ENCODE data around the gene CCBE1. TPM values are rescaled to one million over a fixed set of nuclear protein-coding genes. Genes with fewer than 3 reads are reported as not detected.
A peak's percentile ranks its signal among the peaks of the same experiment; 100 is the strongest.
"Not testable (repeated sequence)": the region's sequence is repeated elsewhere in the genome, so short reads cannot be mapped to it uniquely, and the experiment has no call there.

The CCBE1 gene
- total RNA-seq, 2 donors from 2014 or later: 1.00 to 2.9 TPM

DNA sequence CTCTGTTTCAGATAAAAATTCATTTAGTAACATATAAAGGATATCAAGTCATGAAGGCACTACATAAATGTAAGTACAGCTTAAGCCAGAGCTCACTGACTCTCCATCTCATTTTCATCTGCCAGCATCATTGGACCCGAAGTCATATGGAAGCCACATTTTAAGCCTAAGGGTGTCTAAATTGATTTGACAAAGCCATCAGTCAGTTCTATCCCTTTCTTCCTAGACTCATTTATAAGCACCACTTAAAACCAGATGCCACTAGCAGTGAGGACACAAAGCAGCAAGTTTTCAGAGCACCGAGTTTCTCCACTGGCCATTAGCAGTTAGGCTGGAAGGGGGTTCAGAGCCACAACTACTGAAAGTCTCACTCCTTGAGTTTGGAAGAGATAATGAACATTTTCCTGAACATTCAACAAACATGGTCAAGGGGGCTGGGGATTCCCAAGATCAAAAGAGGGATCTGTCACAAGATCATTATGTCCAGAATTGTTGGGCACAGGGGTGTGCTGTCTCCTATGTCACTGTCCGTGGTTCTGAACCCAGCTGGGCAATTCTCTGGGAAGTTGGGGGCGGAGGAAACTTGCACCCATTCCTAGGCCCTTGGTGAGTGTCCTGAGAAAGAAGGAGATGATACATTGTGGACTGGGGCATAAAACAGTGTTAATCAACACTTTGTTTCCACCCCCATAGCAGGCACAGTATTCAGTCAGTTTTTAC is 179.6 kb downstream of the CCBE1 start:
- Histone ChIP-seq H3K9ac (ENCODE audit: extremely low read depth, low read length, poor library complexity, severe bottlenecking) (no peak overlapping the region), H3K27ac (ENCODE audit: low read depth, low read length) (no peak overlapping the region), H3K36me3 (ENCODE audit: control insufficient read depth, insufficient read depth, low read length) (no peaks in the 10 kb centered on the region), H3K4me1 (ENCODE audit: control insufficient read depth, insufficient read depth, low read length) (peaks cover 7% of the 10 kb centered on the region), H3K27me3 (ENCODE audit: control insufficient read depth, insufficient read depth, low read length, poor library complexity, severe bottlenecking) (peaks cover 66% of the 10 kb centered on the region), H3K4me3 (ENCODE audit: low read length) (no peak overlapping the region), H3K9me3 (ENCODE audit: control insufficient read depth, low read length) (no peaks in the 10 kb centered on the region)
- 84 to 100% methylated on average over 2 to 4 of the region's 4 CpGs for WGBS, 2 experiments (ENCODE audit: insufficient coverage in 1 of 2, insufficient read length in 1 of 2)
- Mint-ChIP-seq H3K4me3 (no peak overlapping the region), H3K36me3 (ENCODE audit: low read depth) (no peaks in the 10 kb centered on the region), H3K27me3 (ENCODE audit: insufficient read depth) (peaks cover 47% of the 10 kb centered on the region), H3K27ac (no peak overlapping the region), H3K4me1 (peaks cover 22% of the 10 kb centered on the region), H3K9me3 (no peaks in the 10 kb centered on the region)
- TF ChIP-seq, protein P1, sequence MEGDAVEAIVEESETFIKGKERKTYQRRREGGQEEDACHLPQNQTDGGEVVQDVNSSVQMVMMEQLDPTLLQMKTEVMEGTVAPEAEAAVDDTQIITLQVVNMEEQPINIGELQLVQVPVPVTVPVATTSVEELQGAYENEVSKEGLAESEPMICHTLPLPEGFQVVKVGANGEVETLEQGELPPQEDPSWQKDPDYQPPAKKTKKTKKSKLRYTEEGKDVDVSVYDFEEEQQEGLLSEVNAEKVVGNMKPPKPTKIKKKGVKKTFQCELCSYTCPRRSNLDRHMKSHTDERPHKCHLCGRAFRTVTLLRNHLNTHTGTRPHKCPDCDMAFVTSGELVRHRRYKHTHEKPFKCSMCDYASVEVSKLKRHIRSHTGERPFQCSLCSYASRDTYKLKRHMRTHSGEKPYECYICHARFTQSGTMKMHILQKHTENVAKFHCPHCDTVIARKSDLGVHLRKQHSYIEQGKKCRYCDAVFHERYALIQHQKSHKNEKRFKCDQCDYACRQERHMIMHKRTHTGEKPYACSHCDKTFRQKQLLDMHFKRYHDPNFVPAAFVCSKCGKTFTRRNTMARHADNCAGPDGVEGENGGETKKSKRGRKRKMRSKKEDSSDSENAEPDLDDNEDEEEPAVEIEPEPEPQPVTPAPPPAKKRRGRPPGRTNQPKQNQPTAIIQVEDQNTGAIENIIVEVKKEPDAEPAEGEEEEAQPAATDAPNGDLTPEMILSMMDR (conservative IDR thresholded peaks at IDR 0.05): no peak
- peak; percentile 84 for DNase-seq

DNA sequence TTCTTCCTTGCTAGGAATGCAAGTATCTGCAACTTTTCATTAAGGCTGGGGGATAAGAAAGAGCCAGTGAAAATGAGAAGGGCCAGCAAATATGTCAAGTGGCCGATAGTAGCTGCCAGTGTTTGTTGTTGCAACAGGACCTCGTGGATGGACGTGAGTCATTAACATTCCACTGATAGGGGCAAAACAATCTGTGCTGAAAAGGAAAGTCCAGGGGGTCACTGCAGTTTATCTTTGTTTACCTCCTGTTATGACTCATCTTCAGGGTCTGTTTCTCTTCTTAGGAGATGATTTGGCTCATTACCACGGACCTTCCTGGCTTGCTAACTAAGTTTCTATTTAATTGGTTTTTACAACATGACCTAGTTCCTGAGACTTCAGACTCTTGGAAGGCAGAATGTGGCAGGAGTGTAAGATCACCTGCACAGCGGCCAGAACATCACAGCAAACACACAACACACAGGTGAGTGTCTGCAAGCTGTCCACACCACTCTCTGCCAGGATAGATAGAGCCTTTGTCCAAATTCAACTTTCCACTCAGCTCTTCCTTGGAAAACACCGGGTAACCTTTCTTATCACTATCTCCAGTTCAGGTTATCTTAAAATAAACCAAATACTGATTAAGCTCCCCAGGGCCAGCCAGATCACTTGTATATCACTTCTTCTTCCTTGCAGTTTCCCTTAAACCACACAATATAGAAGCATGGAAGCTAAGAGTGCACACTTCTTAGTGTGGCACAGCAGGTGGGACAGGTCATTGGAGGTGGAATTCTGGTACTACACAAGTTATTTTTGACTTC is 180.7 kb downstream of the CCBE1 start:
- no peak overlapping the region for H3K27ac ChIP-seq (ENCODE audit: low read depth, low read length)
- H3K4me1 ChIP-seq (ENCODE audit: control insufficient read depth, insufficient read depth, low read length): peaks cover 7% of the 10 kb centered on the region
- no peaks in the 10 kb centered on the region for H3K9me3 Mint-ChIP-seq
- no peaks in the 10 kb centered on the region for H3K36me3 ChIP-seq (ENCODE audit: control insufficient read depth, insufficient read depth, low read length)
- peaks cover 57% of the 10 kb centered on the region for H3K27me3 Mint-ChIP-seq (ENCODE audit: insufficient read depth)
- H3K36me3 Mint-ChIP-seq (ENCODE audit: low read depth): no peaks in the 10 kb centered on the region
- TF ChIP-seq, protein P1 (conservative IDR thresholded peaks at IDR 0.05): no peak
- no peak overlapping the region for H3K4me3 Mint-ChIP-seq
- DNase-seq: peak; percentile 76
- no peaks in the 10 kb centered on the region for H3K9me3 ChIP-seq (ENCODE audit: control insufficient read depth, low read length)
- no peak overlapping the region for H3K4me3 ChIP-seq (ENCODE audit: low read length)
- peak overlapping the region; percentile 93 for H3K27ac Mint-ChIP-seq
- peaks cover 22% of the 10 kb centered on the region for H3K4me1 Mint-ChIP-seq
- 17 to 19% methylated on average over 5 to 6 of the region's 6 CpGs for WGBS, 2 experiments (ENCODE audit: insufficient coverage in 1 of 2, insufficient read length in 1 of 2)
- peaks cover 77% of the 10 kb centered on the region for H3K27me3 ChIP-seq (ENCODE audit: control insufficient read depth, insufficient read depth, low read length, poor library complexity, severe bottlenecking)
- H3K9ac ChIP-seq (ENCODE audit: extremely low read depth, low read length, poor library complexity, severe bottlenecking): peak overlapping the region; percentile 54

DNA sequence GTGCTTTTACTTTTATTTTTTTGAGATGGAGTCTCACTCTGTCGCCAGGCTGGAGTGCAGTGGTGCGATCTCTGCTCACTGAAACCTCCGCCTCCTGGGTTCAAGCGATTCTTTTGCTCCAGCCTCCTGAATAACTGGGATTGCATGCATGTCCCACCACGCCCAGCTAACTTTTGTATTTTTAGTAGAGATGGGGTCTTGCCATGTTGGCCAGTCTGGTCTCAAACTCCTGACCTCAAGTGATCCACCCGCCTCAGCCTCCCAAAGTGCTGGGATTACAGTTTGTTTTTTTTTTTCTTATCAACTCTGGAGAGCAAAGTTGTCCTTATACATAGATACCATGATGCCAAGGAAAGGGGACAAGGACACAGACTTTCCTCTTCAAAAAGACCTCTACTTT is 181.3 kb downstream of the CCBE1 start:
- Mint-ChIP-seq H3K27me3 (ENCODE audit: insufficient read depth) (peaks cover 56% of the 10 kb centered on the region), H3K27ac (peak overlapping the region; percentile 93), H3K4me1 (peaks cover 22% of the 10 kb centered on the region)
- not testable (repeated sequence) for DNase-seq; H3K4me3 Mint-ChIP-seq; H3K4me1 ChIP-seq (ENCODE audit: control insufficient read depth, insufficient read depth, low read length); H3K27ac ChIP-seq (ENCODE audit: low read depth, low read length); H3K9me3 ChIP-seq (ENCODE audit: control insufficient read depth, low read length); H3K9me3 Mint-ChIP-seq; H3K4me3 ChIP-seq (ENCODE audit: low read length); H3K9ac ChIP-seq (ENCODE audit: extremely low read depth, low read length, poor library complexity, severe bottlenecking); H3K36me3 Mint-ChIP-seq (ENCODE audit: low read depth); H3K36me3 ChIP-seq (ENCODE audit: control insufficient read depth, insufficient read depth, low read length)
- 63 to 85% methylated on average over 3 to 6 of the region's 6 CpGs for WGBS, 2 experiments (ENCODE audit: insufficient coverage in 1 of 2, insufficient read length in 1 of 2)
- H3K27me3 ChIP-seq (ENCODE audit: control insufficient read depth, insufficient read depth, low read length, poor library complexity, severe bottlenecking): peaks cover 83% of the 10 kb centered on the region

Data from endodermal cell (in vitro differentiated cells).